ENCODE results near the gene TPH2. TPM values are rescaled to one million over a fixed set of nuclear protein-coding genes. Genes with fewer than 3 reads are reported as not detected.

Gene TPH2
- total RNA-seq, 1 experiment from 2014 or later: not detected

DNA sequence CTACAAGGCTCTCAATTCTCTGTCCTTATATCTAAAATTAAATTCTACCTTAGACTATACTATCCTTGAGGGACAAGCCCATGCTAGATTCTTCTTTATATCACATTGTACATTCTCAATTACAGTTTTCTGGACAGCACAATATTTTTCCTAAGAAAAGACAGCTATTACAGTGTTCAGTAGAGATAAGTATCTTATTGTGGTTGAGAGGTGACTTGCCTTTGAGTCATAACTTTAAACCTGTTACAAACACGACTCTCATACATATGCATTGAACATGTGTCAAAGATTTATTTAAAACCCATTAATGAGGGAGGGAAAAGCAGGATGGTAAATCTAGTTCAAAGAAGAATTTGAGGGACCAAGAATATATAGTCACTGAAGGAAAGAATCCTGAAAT lies 61.1 kb downstream of the TPH2 start:
- intact Hi-C loops (cut with micrococcal nuclease; ENCODE audit: unreplicated experiment) (no loop called here), in situ Hi-C loops (cut with HindIII; ENCODE audit: low pct_unique_long_range_greater_than_20kb, low sequenced_read_pairs) (no loop called here)
- TF ChIP-seq, protein P1, sequence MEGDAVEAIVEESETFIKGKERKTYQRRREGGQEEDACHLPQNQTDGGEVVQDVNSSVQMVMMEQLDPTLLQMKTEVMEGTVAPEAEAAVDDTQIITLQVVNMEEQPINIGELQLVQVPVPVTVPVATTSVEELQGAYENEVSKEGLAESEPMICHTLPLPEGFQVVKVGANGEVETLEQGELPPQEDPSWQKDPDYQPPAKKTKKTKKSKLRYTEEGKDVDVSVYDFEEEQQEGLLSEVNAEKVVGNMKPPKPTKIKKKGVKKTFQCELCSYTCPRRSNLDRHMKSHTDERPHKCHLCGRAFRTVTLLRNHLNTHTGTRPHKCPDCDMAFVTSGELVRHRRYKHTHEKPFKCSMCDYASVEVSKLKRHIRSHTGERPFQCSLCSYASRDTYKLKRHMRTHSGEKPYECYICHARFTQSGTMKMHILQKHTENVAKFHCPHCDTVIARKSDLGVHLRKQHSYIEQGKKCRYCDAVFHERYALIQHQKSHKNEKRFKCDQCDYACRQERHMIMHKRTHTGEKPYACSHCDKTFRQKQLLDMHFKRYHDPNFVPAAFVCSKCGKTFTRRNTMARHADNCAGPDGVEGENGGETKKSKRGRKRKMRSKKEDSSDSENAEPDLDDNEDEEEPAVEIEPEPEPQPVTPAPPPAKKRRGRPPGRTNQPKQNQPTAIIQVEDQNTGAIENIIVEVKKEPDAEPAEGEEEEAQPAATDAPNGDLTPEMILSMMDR (IDR thresholded peaks at IDR 0.05): no peak
- no peak for TF ChIP-seq TCF7L2 (IDR thresholded peaks at IDR 0.05; ENCODE audit: low read depth, low read length)
- TF ChIP-seq POLR2AphosphoS5 (IDR thresholded peaks at IDR 0.05; ENCODE audit: low read depth, low read length): no peak
- no peak for TF ChIP-seq SIN3A (IDR thresholded peaks at IDR 0.05; ENCODE audit: borderline replicate concordance, insufficient read depth, low read depth, low read length)
- TF ChIP-seq, protein P2, sequence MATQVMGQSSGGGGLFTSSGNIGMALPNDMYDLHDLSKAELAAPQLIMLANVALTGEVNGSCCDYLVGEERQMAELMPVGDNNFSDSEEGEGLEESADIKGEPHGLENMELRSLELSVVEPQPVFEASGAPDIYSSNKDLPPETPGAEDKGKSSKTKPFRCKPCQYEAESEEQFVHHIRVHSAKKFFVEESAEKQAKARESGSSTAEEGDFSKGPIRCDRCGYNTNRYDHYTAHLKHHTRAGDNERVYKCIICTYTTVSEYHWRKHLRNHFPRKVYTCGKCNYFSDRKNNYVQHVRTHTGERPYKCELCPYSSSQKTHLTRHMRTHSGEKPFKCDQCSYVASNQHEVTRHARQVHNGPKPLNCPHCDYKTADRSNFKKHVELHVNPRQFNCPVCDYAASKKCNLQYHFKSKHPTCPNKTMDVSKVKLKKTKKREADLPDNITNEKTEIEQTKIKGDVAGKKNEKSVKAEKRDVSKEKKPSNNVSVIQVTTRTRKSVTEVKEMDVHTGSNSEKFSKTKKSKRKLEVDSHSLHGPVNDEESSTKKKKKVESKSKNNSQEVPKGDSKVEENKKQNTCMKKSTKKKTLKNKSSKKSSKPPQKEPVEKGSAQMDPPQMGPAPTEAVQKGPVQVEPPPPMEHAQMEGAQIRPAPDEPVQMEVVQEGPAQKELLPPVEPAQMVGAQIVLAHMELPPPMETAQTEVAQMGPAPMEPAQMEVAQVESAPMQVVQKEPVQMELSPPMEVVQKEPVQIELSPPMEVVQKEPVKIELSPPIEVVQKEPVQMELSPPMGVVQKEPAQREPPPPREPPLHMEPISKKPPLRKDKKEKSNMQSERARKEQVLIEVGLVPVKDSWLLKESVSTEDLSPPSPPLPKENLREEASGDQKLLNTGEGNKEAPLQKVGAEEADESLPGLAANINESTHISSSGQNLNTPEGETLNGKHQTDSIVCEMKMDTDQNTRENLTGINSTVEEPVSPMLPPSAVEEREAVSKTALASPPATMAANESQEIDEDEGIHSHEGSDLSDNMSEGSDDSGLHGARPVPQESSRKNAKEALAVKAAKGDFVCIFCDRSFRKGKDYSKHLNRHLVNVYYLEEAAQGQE (IDR thresholded peaks at IDR 0.05; ENCODE audit: insufficient read depth in 1 of 2, low read depth in 2 of 2, low read length in 1 of 2): no peak
- ATAC-seq (no peak), DNase-seq (ENCODE audit: low read depth, low spot score) (no peak)
- H3K27ac ChIP-seq (ENCODE audit: low read length): no peak overlapping the region
- ChIA-PET POLR2A (no interaction called here), CTCF (interaction anchor here (0.6 kb wide), 1 partner anchor 157 kb away, joined by 3 read pairs; no protein-coding TSS in a partner anchor)
- H3K9me3 ChIP-seq (ENCODE audit: control insufficient read depth, insufficient read depth, low read depth, low read length): no peaks in the 10 kb centered on the region
- no peaks in the 10 kb centered on the region for H3K36me3 ChIP-seq (ENCODE audit: control insufficient read depth, insufficient read depth, low read length)
- no TSS peak for BruUV-seq (replicated peaks)
- no peak overlapping the region for H3K4me3 ChIP-seq (ENCODE audit: low read depth in 2 of 2, low read length in 2 of 2)
- no peaks in the 10 kb centered on the region for H3K4me1 ChIP-seq (ENCODE audit: control insufficient read depth, insufficient read depth, low read length)
- H3K27me3 ChIP-seq (ENCODE audit: control insufficient read depth, insufficient read depth, low read length): peaks cover 2% of the 10 kb centered on the region

DNA sequence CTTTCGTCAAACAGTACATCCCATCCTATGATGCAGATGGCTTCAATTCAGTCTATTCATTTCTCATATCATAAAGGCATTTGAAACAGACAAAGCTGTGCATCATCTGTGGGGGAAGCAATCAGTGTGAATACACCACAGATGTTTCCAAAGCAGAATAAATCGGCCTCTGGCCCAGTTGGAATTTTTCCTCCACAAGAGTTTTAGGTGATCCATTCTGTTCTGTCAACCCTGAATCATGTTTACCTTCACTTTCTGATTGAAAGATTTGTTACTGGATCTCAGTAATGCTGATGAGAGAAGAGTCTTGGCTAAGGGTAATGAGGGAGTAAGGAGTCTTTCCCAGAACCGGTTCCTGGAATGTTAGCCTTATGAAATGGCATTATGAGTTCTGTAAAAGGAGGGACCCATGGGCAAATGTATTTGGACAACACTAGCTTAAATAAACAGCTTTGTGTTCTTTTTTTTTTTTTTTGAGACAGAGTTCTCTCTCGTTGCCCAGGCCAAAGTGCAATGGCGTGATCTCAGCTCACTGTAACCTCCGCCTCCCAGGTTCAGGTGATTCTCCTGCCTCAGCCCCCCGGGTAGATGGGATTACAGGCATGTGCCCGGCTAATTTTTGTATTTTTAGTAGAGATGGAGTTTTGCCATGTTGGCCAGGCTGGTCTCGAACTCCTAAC lies 62.5 kb downstream of the TPH2 start:
- no peaks in the 10 kb centered on the region for H3K36me3 ChIP-seq (ENCODE audit: control insufficient read depth, insufficient read depth, low read length)
- H3K27ac ChIP-seq (ENCODE audit: low read length): no peak overlapping the region
- no TSS peak for BruUV-seq (replicated peaks)
- H3K4me3 ChIP-seq (ENCODE audit: low read depth in 2 of 2, low read length in 2 of 2): no peak overlapping the region
- no peaks in the 10 kb centered on the region for H3K4me1 ChIP-seq (ENCODE audit: control insufficient read depth, insufficient read depth, low read length)
- ChIA-PET CTCF (no interaction called here), POLR2A (no interaction called here)
- DNase-seq (ENCODE audit: low read depth, low spot score) (no peak), ATAC-seq (no peak)
- H3K9me3 ChIP-seq (ENCODE audit: control insufficient read depth, insufficient read depth, low read depth, low read length): no peaks in the 10 kb centered on the region
- H3K27me3 ChIP-seq (ENCODE audit: control insufficient read depth, insufficient read depth, low read length): peaks cover 6% of the 10 kb centered on the region
- in situ Hi-C loops (cut with HindIII; ENCODE audit: low pct_unique_long_range_greater_than_20kb, low sequenced_read_pairs): no loop called here
- intact Hi-C loops (cut with micrococcal nuclease; ENCODE audit: unreplicated experiment): no loop called here
- TF ChIP-seq TCF7L2 (IDR thresholded peaks at IDR 0.05; ENCODE audit: low read depth, low read length): no peak
- no peak for TF ChIP-seq POLR2AphosphoS5 (IDR thresholded peaks at IDR 0.05; ENCODE audit: low read depth, low read length)
- TF ChIP-seq, protein P2 (IDR thresholded peaks at IDR 0.05; ENCODE audit: insufficient read depth in 1 of 2, low read depth in 2 of 2, low read length in 1 of 2): no peak
- no peak for TF ChIP-seq SIN3A (IDR thresholded peaks at IDR 0.05; ENCODE audit: borderline replicate concordance, insufficient read depth, low read depth, low read length)
- TF ChIP-seq, protein P1 (IDR thresholded peaks at IDR 0.05): no peak
